Tibial artery (tissue), 4 donors: ENCODE data around the gene SDCCAG8.

ENCODE experiments used
- DNase-seq, 2 donors: peaks; one replicate each; pipeline ENCODE4 v3.0.0-alpha.2; 2019
- H3K27ac ChIP-seq, 2 donors: fragments of 200-600 bp; sonication (generic) in 1 of 2; 1 replicate in 1 of 2; 2 replicates in 1 of 2; pipeline ENCODE4 v1.5.1; 2018 to 2019; ENCODE audit warnings: mild to moderate bottlenecking in 1 of 2
- H3K27me3 ChIP-seq, 2 donors: fragments of 200-600 bp; sonication (generic) in 1 of 2; one replicate each; pipeline versions ENCODE4 v1.5.1 to v1.6.0; 2016 to 2019
- H3K36me3 ChIP-seq, 3 donors: fragments of 200-600 bp; sonication (generic) in 2 of 3; one replicate each; pipeline ENCODE4 v1.5.1; 2016 to 2019; ENCODE audit warnings: mild to moderate bottlenecking in 2 of 3
- H3K4me1 ChIP-seq, 4 donors: fragments of 200-600 bp; sonication (generic) in 2 of 4; 1 replicate in 3 of 4; 2 replicates in 1 of 4; pipeline ENCODE4 v1.5.1; 2016 to 2019
- H3K4me3 ChIP-seq, 2 donors: fragments of 200-600 bp; sonication (generic) in 1 of 2; 1 replicate in 1 of 2; 2 replicates in 1 of 2; pipeline ENCODE4 v1.5.1; 2018 to 2019; ENCODE audit warnings: mild to moderate bottlenecking in 2 of 2
- H3K9me3 ChIP-seq, 3 donors: fragments of 200-600 bp; sonication (generic) in 1 of 3; one replicate each; pipeline ENCODE4 v1.5.1; 2016 to 2019
- CTCF ChIP-seq, 2 experiments: fragments of 200-600 bp in 1 of 2; fragments of 450-650 bp in 1 of 2; IDR thresholded peaks; one replicate each; pipeline ENCODE4 v1.5.1; 2017 to 2019; ENCODE audit warnings: antibody characterized with exemption in 2 of 2, mild to moderate bottlenecking in 1 of 2, moderate library complexity in 1 of 2
- intact Hi-C: fragments of 100-400 bp; cut with DNase I; formaldehyde crosslinking; loops from one replicate; pipeline ENCODE4 v1.15.0; 2023; ENCODE audit warnings: low total_unique reads

Gene SDCCAG8

GRCh38 chr1:243234978-243235647, 20.7 kb upstream of the SDCCAG8 start:
- Histone ChIP-seq H3K4me3 (no peak overlapping the region), H3K27me3 (no peaks in the 10 kb centered on the region), H3K9me3 (peaks cover 0 to 24% (median 15%) of the 10 kb centered on the region in 3 donors), H3K4me1 (peaks cover 0 to 21% (median 8%) of the 10 kb centered on the region in 4 donors), H3K27ac (no peak overlapping the region), H3K36me3 (peaks cover 6 to 14% (median 9%) of the 10 kb centered on the region in 3 donors)
- no peak for DNase-seq
- TF ChIP-seq CTCF (IDR thresholded peaks at IDR 0.05), result no peak
- intact Hi-C loops, result no loop called here

GRCh38 chr1:243236604-243237252, 19.1 kb upstream of the SDCCAG8 start:
- H3K27ac ChIP-seq, result no peak overlapping the region
- peaks cover 0 to 8% (median 6%) of the 10 kb centered on the region in 3 donors for H3K9me3 ChIP-seq
- H3K27me3 ChIP-seq, result no peaks in the 10 kb centered on the region
- H3K36me3 ChIP-seq, result peaks cover 2 to 12% (median 6%) of the 10 kb centered on the region in 3 donors
- TF ChIP-seq CTCF (IDR thresholded peaks at IDR 0.05), result no peak
- no peak overlapping the region for H3K4me3 ChIP-seq
- H3K4me1 ChIP-seq, result peaks cover 0 to 21% (median 8%) of the 10 kb centered on the region in 4 donors
- intact Hi-C loops, result no loop called here
- DNase-seq, result no peak

- DNase-seq, result no peak
- TF ChIP-seq CTCF (IDR thresholded peaks at IDR 0.05), result no peak
- intact Hi-C loops, result no loop called here
- Histone ChIP-seq H3K4me3 (no peak overlapping the region), H3K27ac (no peak overlapping the region), H3K36me3 (no peaks in the 10 kb centered on the region), H3K9me3 (no peaks in the 10 kb centered on the region), H3K27me3 (no peaks in the 10 kb centered on the region), H3K4me1 (peaks cover 0 to 26% (median 2%) of the 10 kb centered on the region in 4 donors)
These were observed 11.4 kb upstream of the SDCCAG8 start for GRCh38 chr1:243244432-243244841.

GRCh38 chr1:243246916-243247315, 8.9 kb upstream of the SDCCAG8 start:
- Histone ChIP-seq H3K4me3 (no peak overlapping the region), H3K4me1 (peaks cover 0 to 41% (median 6%) of the 10 kb centered on the region in 4 donors), H3K9me3 (no peaks in the 10 kb centered on the region), H3K36me3 (no peaks in the 10 kb centered on the region), H3K27me3 (no peaks in the 10 kb centered on the region), H3K27ac (peak overlapping the region in 1 of 2 donors; percentile 23)
- TF ChIP-seq CTCF (IDR thresholded peaks at IDR 0.05), result no peak
- intact Hi-C loops, result no loop called here
- DNase-seq, result no peak

GRCh38 chr1:243247901-243248300, 7.9 kb upstream of the SDCCAG8 start:
- intact Hi-C loops, result no loop called here
- no peak overlapping the region for H3K4me3 ChIP-seq
- H3K27me3 ChIP-seq, result no peaks in the 10 kb centered on the region
- DNase-seq, result no peak
- H3K4me1 ChIP-seq, result peaks cover 0 to 51% (median 9%) of the 10 kb centered on the region in 4 donors
- no peaks in the 10 kb centered on the region for H3K9me3 ChIP-seq
- no peaks in the 10 kb centered on the region for H3K36me3 ChIP-seq
- TF ChIP-seq CTCF (IDR thresholded peaks at IDR 0.05), result no peak
- no peak overlapping the region for H3K27ac ChIP-seq
